Thyroid gland (tissue), 4 donors: ENCODE data around the gene MED22.

Experiments
- POLR2A ChIP-seq, 2 donors: fragments of 450-650 bp; IDR thresholded peaks; one replicate each; pipeline ENCODE4 v1.6.1; 2017; ENCODE audit warnings: antibody characterized with exemption in 2 of 2, mild to moderate bottlenecking in 2 of 2, moderate library complexity in 1 of 2
- TF ChIP-seq, protein P1 (sequence below), 6 experiments: fragments of 200-600 bp in 3 of 6; fragments of 450-650 bp in 3 of 6; sonication (generic) in 3 of 6; IDR thresholded peaks; one replicate each; pipeline ENCODE4 v1.5.1; 2016 to 2019; ENCODE audit warnings: antibody characterized with exemption in 6 of 6, mild to moderate bottlenecking in 2 of 6, inconsistent platforms in 1 of 6, moderate library complexity in 1 of 6

DNA sequence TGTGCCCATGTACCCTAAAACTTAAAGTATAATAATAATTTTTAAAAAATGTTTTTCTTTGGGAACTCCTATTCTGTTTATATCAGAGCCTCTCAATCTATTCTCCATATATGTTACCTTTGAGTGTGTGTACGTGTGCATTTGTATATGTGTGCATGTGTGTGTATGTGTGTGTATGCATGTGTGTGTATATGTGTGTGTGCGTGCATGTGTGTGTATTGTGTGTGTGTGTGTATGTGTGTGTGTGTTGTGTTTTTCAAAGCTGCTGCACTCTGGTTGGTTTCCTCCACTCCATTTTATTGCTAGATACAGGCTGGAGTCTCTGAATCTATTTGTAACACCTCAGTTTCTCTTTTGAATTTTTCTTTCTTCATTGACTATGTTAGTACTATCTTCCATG, 31.9 kb downstream of the MED22 start:
- TF ChIP-seq, protein P1, sequence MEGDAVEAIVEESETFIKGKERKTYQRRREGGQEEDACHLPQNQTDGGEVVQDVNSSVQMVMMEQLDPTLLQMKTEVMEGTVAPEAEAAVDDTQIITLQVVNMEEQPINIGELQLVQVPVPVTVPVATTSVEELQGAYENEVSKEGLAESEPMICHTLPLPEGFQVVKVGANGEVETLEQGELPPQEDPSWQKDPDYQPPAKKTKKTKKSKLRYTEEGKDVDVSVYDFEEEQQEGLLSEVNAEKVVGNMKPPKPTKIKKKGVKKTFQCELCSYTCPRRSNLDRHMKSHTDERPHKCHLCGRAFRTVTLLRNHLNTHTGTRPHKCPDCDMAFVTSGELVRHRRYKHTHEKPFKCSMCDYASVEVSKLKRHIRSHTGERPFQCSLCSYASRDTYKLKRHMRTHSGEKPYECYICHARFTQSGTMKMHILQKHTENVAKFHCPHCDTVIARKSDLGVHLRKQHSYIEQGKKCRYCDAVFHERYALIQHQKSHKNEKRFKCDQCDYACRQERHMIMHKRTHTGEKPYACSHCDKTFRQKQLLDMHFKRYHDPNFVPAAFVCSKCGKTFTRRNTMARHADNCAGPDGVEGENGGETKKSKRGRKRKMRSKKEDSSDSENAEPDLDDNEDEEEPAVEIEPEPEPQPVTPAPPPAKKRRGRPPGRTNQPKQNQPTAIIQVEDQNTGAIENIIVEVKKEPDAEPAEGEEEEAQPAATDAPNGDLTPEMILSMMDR (IDR thresholded peaks at IDR 0.05), result no peak
- TF ChIP-seq POLR2A (IDR thresholded peaks at IDR 0.05), result no peak
